Fibroblast of mammary gland (primary cell): Measurements from ENCODE around the gene NUDT1.

ENCODE experiments used
- DNase-seq: peaks from one replicate; pipeline ENCODE4 v3.0.0-alpha.2; 2010; ENCODE audit warnings: low read depth
- H3K4me3 ChIP-seq: 2 replicates; pipeline ENCODE4 v1.5.1; 2011; ENCODE audit warnings: low read depth, mild to moderate bottlenecking, low read length, moderate library complexity; ENCODE audit not compliant: control insufficient read depth
- TF ChIP-seq, protein P1 (sequence below): conservative IDR thresholded peaks from 2 replicates; pipeline ENCODE4 v1.5.1; 2011; ENCODE audit warnings: low read depth, low read length, inconsistent platforms; ENCODE audit not compliant: control insufficient read depth, insufficient read depth

The NUDT1 gene

DNA sequence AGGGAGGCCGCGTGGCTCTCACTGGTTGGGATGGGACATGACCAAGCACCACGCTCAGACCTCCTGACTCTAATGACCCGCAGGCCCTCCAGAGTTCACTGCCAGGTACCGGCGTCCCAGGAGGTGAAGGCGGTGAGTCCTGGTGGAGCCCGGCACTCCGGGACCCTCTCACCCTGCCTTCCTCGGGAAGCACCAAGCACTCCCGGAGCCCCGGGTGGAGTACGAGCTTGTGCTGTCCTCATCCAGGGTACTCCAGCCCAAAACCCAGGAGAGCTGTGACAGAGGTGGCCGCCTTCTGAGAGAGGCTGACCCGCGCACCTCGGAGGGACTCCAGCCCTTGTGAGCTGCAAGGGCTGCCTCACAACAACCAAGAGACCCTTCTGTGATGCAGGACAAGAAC, 18.7 kb upstream of the NUDT1 start:
- DNase-seq, result no peak
- no peak overlapping the region for H3K4me3 ChIP-seq
- TF ChIP-seq, protein P1, sequence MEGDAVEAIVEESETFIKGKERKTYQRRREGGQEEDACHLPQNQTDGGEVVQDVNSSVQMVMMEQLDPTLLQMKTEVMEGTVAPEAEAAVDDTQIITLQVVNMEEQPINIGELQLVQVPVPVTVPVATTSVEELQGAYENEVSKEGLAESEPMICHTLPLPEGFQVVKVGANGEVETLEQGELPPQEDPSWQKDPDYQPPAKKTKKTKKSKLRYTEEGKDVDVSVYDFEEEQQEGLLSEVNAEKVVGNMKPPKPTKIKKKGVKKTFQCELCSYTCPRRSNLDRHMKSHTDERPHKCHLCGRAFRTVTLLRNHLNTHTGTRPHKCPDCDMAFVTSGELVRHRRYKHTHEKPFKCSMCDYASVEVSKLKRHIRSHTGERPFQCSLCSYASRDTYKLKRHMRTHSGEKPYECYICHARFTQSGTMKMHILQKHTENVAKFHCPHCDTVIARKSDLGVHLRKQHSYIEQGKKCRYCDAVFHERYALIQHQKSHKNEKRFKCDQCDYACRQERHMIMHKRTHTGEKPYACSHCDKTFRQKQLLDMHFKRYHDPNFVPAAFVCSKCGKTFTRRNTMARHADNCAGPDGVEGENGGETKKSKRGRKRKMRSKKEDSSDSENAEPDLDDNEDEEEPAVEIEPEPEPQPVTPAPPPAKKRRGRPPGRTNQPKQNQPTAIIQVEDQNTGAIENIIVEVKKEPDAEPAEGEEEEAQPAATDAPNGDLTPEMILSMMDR, result no peak

DNA sequence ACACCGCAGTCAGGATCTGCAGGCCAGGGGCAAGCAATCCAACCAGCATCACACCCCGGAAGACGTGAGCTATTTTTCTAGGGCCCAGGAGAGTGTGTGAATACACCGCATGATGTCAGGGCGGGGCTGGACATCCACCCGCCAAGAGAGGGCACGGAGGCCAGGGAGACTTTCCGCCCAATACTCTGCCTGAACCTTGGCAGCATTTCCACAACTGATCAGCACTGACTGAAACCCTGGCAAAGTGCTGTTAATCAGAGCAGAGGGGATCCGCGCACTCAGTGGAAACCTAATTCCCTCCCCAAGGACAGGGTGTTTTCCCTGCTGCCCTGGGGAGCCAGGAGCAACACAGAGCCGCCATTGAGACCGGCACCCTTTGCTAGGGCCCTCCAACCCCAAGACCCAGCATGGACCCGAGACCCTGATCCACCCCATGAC, 17.5 kb upstream of the NUDT1 start:
- H3K4me3 ChIP-seq, result no peak overlapping the region
- no peak for DNase-seq
- TF ChIP-seq, protein P1, result no peak

DNA sequence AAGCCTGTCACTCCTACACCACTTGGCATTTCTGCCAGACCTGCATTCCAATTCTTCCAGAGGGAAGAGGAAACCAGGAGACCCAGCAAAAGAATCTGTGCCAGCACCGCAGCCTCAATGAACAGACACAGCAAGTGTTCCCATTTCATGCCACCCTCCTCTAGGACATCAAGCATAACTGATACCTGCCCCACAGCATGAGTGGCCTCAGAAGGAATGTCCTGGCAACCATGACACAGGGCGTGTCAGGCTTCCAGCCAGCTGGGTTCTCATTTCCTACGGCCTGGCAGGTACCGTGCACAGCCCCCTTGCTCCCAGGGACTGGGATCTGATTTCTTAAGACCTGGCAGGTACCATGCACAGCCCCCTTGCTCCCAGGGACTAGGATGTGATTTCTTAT, 17.1 kb upstream of the NUDT1 start:
- TF ChIP-seq, protein P1, result no peak
- H3K4me3 ChIP-seq, result no peak overlapping the region
- no peak for DNase-seq

DNA sequence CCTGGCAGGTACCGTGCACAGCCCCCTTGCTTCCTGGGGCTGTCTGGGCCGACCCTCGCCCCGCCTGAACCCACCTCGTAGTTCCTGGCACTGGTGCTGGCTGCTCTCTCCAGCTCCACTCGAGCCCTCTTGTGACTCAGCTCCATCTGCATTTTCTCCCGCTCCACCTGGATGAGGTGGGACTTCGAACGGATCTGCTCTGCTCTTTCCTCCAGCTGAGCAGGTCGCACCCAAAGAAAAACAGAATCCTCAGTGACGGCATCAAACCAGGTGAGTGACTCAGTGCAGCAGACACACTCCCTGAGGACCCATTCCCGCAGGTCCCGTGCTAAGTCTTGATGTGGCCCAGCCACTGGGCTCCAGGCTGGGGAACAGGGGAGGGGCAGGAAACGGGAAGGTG, 16.7 kb upstream of the NUDT1 start:
- no peak for DNase-seq
- no peak overlapping the region for H3K4me3 ChIP-seq
- TF ChIP-seq, protein P1, result no peak

DNA sequence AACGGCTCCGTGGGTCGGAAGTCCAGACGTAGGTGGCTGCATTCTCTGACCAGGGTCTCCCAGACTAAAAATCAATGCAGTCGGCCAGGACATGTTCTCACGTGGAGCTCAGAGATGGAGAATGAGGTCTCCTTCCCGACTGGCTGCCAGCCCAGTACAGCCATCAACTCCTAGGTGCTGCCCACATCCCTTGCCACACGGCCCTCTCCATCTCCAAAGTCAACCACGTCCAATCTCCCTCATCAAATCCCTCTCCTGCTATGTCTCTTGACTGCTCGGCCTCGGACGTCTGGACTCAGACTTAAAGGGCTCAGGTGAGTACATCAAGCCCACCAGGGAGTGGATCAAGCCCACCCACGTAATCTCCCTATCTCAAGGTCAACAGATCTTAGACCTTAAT, 16.2 kb upstream of the NUDT1 start:
- TF ChIP-seq, protein P1, result no peak
- no peak for DNase-seq
- no peak overlapping the region for H3K4me3 ChIP-seq

DNA sequence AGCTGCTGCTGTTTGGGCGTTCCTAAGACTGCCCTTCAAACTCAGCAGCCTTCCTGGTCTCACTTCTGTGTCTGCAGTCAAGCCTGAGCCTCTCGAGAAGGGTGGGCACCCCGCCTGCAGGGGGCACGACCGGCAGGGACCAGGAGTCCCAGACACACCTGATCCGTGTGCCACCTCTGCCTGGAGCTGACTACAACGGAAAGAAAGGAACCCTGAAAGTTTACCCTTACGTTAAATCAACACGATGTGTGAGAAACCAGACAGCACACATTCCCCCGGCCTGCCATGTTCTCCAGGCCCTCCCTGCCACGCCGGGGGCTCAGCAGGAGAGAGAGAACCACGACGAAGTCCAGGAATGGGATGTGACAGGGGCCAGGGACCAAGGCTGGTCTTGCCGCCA, 14.3 kb upstream of the NUDT1 start:
- no peak for DNase-seq
- TF ChIP-seq, protein P1, result no peak
- no peak overlapping the region for H3K4me3 ChIP-seq

DNA sequence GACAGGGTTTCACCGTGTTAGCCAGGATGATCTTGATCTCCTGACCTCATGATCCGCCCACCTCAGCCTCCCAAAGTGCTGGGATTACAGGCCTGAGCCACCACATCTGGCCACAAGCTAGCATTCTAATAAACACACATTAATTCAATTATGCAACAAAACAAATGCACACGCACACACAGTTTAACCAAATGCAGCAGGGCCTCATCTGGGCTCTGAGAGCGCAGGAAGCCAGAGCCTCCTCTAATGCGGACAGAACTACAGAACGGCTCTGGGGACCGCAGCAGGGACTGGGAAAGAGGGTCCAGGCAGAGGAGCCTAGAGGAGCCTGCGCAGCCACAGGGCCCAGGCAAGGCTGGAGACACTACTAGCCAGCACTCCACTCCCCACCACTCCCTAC, 13.1 kb upstream of the NUDT1 start:
- no peak overlapping the region for H3K4me3 ChIP-seq
- no peak for DNase-seq
- TF ChIP-seq, protein P1, result no peak
